ENCODE data around the gene PRR23B.

Gene PRR23B

DNA sequence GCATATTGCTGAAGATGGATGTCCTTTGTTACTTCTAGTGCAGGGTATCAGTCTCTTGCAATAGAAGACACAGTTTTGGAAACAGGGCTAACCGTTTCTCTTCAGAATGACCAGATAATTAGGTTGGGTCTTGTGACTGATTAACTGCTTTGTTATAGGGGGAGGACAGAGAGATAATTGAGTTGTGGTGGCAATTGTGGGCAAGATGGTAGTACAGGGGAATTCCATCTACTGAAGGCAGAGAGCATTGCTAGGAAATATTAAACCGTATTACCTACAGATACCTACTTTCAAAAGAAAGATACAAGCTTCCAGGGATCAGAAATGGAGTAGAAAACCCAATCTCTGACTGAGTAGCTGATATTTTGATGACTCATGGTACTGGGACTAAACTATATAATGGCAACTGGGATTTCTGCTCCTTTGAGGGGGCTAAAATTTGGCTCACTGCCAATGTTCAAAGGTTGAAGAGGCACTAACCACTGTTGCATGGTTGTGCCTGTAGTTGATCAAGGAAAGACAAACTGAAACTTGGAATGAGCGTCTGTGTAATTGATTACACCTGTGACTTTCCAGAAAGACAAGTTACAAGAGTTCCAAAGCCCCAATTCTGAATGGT is 4.2 kb downstream of the PRR23B start:
- TF ChIP-seq FOXP2 (optimal IDR thresholded peaks at IDR 0.05; ENCODE audit: borderline replicate concordance, extremely low read depth, extremely low read length, insufficient read depth) (no peak), TAF1 (IDR thresholded peaks at IDR 0.05; ENCODE audit: borderline replicate concordance, insufficient read depth, low read length) (no peak)

DNA sequence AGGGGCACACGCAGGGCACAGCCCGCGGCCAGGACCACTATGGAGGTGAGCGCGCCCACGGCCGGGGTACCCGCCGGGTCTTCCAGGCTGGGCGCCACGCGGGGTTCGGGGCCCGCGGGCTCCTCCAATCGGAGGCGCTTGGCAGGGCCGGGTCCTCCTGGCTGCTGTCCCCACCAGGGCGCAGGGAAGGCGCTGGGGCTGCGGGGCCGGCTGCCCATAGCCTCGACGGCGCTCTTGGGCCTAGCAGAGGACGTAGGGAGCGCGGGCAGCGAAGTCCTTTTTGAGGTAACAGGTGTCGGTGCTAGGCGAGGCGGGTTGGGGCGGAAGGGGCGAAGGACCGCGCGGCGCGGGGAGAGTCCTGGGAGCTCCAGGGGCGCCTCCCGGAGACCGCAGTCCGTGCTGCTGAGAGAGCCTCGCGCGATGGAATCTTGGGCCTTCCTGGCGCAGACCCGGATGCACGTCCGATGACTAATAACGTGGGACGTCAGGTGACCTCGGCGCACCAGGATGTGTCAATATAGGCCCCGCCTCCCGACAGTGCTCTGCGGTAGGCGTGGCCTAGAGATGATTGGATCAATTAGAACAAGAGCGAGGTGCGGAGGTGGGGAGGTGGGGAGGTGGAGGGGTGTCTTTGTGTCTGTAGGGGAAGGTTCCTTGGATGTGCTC is 14.5 kb downstream of the PRR23B start, which contains the start of gene PRR23A:
Gene PRR23A (minus strand): TSS at position 218 of the 666 bp plus-strand sequence. CDS start 0 bp downstream, at position 218.
- TF ChIP-seq SIN3A (IDR thresholded peaks at IDR 0.05; ENCODE audit: borderline replicate concordance, insufficient read depth, low read length) (no peak), POLR2AphosphoS5 (IDR thresholded peaks at IDR 0.05; ENCODE audit: low read depth, low read length) (no peak), TAF1 (IDR thresholded peaks at IDR 0.05; ENCODE audit: borderline replicate concordance, insufficient read depth, low read length) (no peak), FOXP2 (optimal IDR thresholded peaks at IDR 0.05; ENCODE audit: borderline replicate concordance, extremely low read depth, extremely low read length, insufficient read depth) (no peak)
- TF ChIP-seq, protein P1, sequence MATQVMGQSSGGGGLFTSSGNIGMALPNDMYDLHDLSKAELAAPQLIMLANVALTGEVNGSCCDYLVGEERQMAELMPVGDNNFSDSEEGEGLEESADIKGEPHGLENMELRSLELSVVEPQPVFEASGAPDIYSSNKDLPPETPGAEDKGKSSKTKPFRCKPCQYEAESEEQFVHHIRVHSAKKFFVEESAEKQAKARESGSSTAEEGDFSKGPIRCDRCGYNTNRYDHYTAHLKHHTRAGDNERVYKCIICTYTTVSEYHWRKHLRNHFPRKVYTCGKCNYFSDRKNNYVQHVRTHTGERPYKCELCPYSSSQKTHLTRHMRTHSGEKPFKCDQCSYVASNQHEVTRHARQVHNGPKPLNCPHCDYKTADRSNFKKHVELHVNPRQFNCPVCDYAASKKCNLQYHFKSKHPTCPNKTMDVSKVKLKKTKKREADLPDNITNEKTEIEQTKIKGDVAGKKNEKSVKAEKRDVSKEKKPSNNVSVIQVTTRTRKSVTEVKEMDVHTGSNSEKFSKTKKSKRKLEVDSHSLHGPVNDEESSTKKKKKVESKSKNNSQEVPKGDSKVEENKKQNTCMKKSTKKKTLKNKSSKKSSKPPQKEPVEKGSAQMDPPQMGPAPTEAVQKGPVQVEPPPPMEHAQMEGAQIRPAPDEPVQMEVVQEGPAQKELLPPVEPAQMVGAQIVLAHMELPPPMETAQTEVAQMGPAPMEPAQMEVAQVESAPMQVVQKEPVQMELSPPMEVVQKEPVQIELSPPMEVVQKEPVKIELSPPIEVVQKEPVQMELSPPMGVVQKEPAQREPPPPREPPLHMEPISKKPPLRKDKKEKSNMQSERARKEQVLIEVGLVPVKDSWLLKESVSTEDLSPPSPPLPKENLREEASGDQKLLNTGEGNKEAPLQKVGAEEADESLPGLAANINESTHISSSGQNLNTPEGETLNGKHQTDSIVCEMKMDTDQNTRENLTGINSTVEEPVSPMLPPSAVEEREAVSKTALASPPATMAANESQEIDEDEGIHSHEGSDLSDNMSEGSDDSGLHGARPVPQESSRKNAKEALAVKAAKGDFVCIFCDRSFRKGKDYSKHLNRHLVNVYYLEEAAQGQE (IDR thresholded peaks at IDR 0.05; ENCODE audit: insufficient read depth in 1 of 2, low read depth in 2 of 2, low read length in 2 of 2), result no peak

DNA sequence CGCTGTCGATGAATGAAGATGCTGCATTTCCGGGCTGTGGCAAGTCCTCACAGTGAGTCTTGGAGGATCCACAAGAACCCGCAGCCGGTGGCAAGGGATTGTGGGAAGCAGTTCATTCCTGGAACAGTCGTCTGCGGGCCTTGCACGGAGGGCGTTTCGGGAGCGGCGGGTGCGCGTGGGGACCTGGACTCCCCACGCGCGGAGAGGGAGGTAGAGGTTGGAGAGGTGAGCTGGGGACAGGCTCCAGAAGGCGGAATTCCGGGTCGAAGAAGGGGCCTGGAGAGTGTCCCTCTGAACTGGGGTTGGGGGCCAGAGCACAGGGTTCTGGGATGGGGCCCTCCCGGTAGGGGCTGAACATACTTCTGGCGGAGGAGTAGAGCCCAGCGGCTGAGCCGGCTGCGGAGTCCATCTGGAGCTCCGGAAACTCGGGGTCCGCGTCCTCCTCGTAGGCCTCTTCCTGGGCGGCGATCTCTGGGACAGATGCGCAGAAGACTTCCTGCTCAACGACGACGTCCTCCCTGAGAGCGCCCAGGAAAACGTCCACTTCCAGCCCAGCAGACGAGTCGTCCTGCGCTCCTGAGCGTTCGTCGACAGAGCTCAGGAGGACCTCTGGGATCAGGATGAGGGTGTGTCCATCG is 15.3 kb downstream of the PRR23B start:
- TF ChIP-seq, protein P1 (IDR thresholded peaks at IDR 0.05; ENCODE audit: insufficient read depth in 1 of 2, low read depth in 2 of 2, low read length in 2 of 2), result no peak
- TF ChIP-seq TAF1 (IDR thresholded peaks at IDR 0.05; ENCODE audit: borderline replicate concordance, insufficient read depth, low read length) (no peak), FOXP2 (optimal IDR thresholded peaks at IDR 0.05; ENCODE audit: borderline replicate concordance, extremely low read depth, extremely low read length, insufficient read depth) (no peak), POLR2AphosphoS5 (IDR thresholded peaks at IDR 0.05; ENCODE audit: low read depth, low read length) (no peak), SIN3A (IDR thresholded peaks at IDR 0.05; ENCODE audit: borderline replicate concordance, insufficient read depth, low read length) (no peak)

DNA sequence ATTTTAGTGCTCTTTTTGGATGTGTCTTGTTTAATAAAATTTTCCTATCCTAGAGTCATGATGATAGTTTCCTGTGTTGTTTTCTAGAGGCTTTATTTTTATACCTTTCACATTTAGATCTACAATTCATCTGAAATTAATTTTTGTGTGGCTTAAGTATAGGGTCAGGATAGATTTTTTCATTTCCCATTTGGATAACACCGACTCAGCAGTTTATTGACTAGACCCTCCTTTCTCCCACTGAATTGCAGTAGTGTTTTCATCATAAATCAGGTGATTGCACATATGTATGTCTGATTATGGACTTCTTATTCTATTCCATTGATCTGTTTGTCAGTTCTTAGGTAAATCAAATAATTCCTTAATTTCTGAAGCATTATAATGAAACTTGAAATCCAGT is 25.0 kb downstream of the PRR23B start:
- TF ChIP-seq FOXP2 (optimal IDR thresholded peaks at IDR 0.05; ENCODE audit: borderline replicate concordance, extremely low read depth, extremely low read length, insufficient read depth), result no peak
- TF ChIP-seq SIN3A (IDR thresholded peaks at IDR 0.05; ENCODE audit: borderline replicate concordance, insufficient read depth, low read length), result no peak
- no peak for TF ChIP-seq TAF1 (IDR thresholded peaks at IDR 0.05; ENCODE audit: borderline replicate concordance, insufficient read depth, low read length)
- TF ChIP-seq, protein P1 (IDR thresholded peaks at IDR 0.05; ENCODE audit: insufficient read depth in 1 of 2, low read depth in 2 of 2, low read length in 2 of 2), result no peak
- no peak for TF ChIP-seq POLR2AphosphoS5 (IDR thresholded peaks at IDR 0.05; ENCODE audit: low read depth, low read length)

DNA sequence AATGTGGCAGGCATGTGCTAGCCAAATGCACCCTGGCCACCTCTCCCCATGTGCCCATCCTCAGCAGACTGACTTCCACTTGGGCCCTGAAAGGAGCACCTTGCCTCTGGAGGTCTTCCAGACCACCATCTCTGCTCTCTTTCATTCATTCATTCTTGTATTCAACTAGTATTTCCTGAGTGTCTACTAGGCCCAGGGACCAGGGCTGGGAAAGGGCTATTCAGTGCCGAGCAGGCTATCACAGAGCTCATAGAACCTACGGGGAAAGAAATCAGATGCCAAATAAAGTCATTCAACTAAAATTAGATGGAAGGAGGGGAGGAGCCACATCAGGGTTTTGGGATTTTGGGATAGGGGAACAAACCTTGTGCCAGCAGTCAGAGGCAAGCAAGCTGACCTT is 33.5 kb downstream of the PRR23B start:
- TF ChIP-seq POLR2AphosphoS5 (IDR thresholded peaks at IDR 0.05; ENCODE audit: low read depth, low read length) (no peak), TAF1 (IDR thresholded peaks at IDR 0.05; ENCODE audit: borderline replicate concordance, insufficient read depth, low read length) (no peak), FOXP2 (optimal IDR thresholded peaks at IDR 0.05; ENCODE audit: borderline replicate concordance, extremely low read depth, extremely low read length, insufficient read depth) (no peak), SIN3A (IDR thresholded peaks at IDR 0.05; ENCODE audit: borderline replicate concordance, insufficient read depth, low read length) (no peak)
- TF ChIP-seq, protein P1 (IDR thresholded peaks at IDR 0.05; ENCODE audit: insufficient read depth in 1 of 2, low read depth in 2 of 2, low read length in 2 of 2), result no peak

All from PFSK-1 (cell line).